A549 (cell line): ENCODE measurements around the gene KCNAB1. TPM values are rescaled to one million over a fixed set of nuclear protein-coding genes. Genes with fewer than 3 reads are reported as not detected.

Source experiments
- ATAC-seq, 2 experiments: fragments of 200-7000 bp in 1 of 2; fragments of >200 bp in 1 of 2; cut with Nextera tagmentation in 1 of 2; cut with Tn5 transposase in 1 of 2; 3 replicates each; pipeline versions ENCODE4 v1.8.0 to v1.9.1; 2018 to 2020; ENCODE audit warnings: mild to moderate bottlenecking in 1 of 2, moderate library complexity in 1 of 2
- CTCF ChIA-PET: fragments of 300-600 bp; sonication (Branson Sonifier 250); formaldehyde crosslinking; extraction: SDS; loops from one replicate; lab custom pipeline; 2021; ENCODE audit warnings: antibody characterized with exemption, inconsistent platforms; lab: Yijun Ruan, JAX
- POLR2A ChIA-PET: fragments of 350-600 bp; formaldehyde crosslinking; extraction: SDS; loops from one replicate; lab custom pipeline; 2021; ENCODE audit warnings: antibody characterized with exemption, inconsistent platforms; lab: Yijun Ruan, JAX
- DNase-seq, 2 experiments: peaks; one replicate each; pipeline versions ENCODE4 v3.0.0 to v3.0.0-alpha.2; 2011 to 2016; ENCODE audit warnings: low read depth in 1 of 2, low spot score in 1 of 2
- FAIRE-seq: peaks from 2 replicates; lab custom pipeline; 2011; peaks lifted over from hg19 to GRCh38; lab: Jason Lieb, UNC
- H3K27ac ChIP-seq, 2 experiments: fragments of >200 bp; sonication (Bioruptor Twin); formaldehyde crosslinking; 3 replicates each; pipeline ENCODE4 v1.5.1; 2016 to 2017
- H3K4me1 ChIP-seq: fragments of >200 bp; sonication (Bioruptor Twin); formaldehyde crosslinking; 3 replicates; pipeline ENCODE4 v1.6.1; 2016
- H3K4me2 ChIP-seq: fragments of >200 bp; sonication (Bioruptor Twin); formaldehyde crosslinking; 3 replicates; pipeline ENCODE4 v1.6.1; 2016
- H3K4me3 ChIP-seq: fragments of >200 bp; sonication (Bioruptor Twin); formaldehyde crosslinking; 3 replicates; pipeline ENCODE4 v1.5.1; 2016
- H3K9me3 ChIP-seq: fragments of >200 bp; sonication (Bioruptor Twin); formaldehyde crosslinking; 3 replicates; pipeline ENCODE4 v1.6.1; 2016
- BHLHE40 ChIP-seq: IDR thresholded peaks from 2 replicates; pipeline ENCODE4 v1.6.1; 2012; ENCODE audit warnings: low read depth, low read length, inconsistent platforms
- CBX2 ChIP-seq: fragments of 200-600 bp; sonication (generic); IDR thresholded peaks from 2 replicates; pipeline ENCODE4 v1.6.1; 2016; ENCODE audit warnings: low read depth, mild to moderate bottlenecking, borderline replicate concordance
- CBX8 ChIP-seq: fragments of 200-600 bp; sonication (generic); IDR thresholded peaks from 2 replicates; pipeline ENCODE4 v1.6.1; 2016
- CEBPB ChIP-seq, 2 experiments: fragments of >200 bp in 1 of 2; sonication (Bioruptor Twin) in 1 of 2; formaldehyde crosslinking in 1 of 2; IDR thresholded peaks; 2 replicates each; pipeline ENCODE4 v1.6.1; 2012 to 2016
- CHD2 ChIP-seq: fragments of 150-350 bp; IDR thresholded peaks from 2 replicates; pipeline ENCODE4 v1.6.1; 2014; ENCODE audit warnings: low read length; ENCODE audit not compliant: partially characterized antibody
- CHD4 ChIP-seq: fragments of 200-600 bp; sonication (generic); IDR thresholded peaks from 2 replicates; pipeline ENCODE4 v1.6.1; 2016; ENCODE audit warnings: antibody characterized with exemption, mild to moderate bottlenecking, borderline replicate concordance
- EHF ChIP-seq: fragments of 250-450 bp; sonication (Bioruptor Pico); IDR thresholded peaks from 2 replicates; pipeline ENCODE4 v1.5.0; 2020; ENCODE audit warnings: mild to moderate bottlenecking
- EHMT2 ChIP-seq: fragments of 200-600 bp; sonication (generic); IDR thresholded peaks from 2 replicates; pipeline ENCODE4 v1.6.1; 2016; ENCODE audit warnings: antibody characterized with exemption, low read depth, mild to moderate bottlenecking, moderate library complexity
- EP300 ChIP-seq, 2 experiments: fragments of >200 bp; sonication (Bioruptor Twin); formaldehyde crosslinking; IDR thresholded peaks; 2 replicates in 1 of 2; 3 replicates in 1 of 2; pipeline ENCODE4 v1.6.1; 2016 to 2017
- ESRRA ChIP-seq: fragments of 150-350 bp; IDR thresholded peaks from 2 replicates; pipeline ENCODE4 v1.6.1; 2014; ENCODE audit warnings: mild to moderate bottlenecking, low read length, borderline replicate concordance
- HDAC2 ChIP-seq: fragments of 200-600 bp; sonication (generic); IDR thresholded peaks from 2 replicates; pipeline ENCODE4 v1.6.1; 2016
- HOXA7 ChIP-seq: fragments of 250-450 bp; sonication (Bioruptor Pico); IDR thresholded peaks from 2 replicates; pipeline ENCODE4 v1.5.0; 2020; ENCODE audit warnings: mild to moderate bottlenecking, moderate library complexity
- HOXB13 ChIP-seq: fragments of 250-450 bp; sonication (Bioruptor Pico); IDR thresholded peaks from 2 replicates; pipeline ENCODE4 v1.5.0; 2020; ENCODE audit warnings: low read depth, mild to moderate bottlenecking, moderate library complexity
- HOXB5 ChIP-seq: fragments of 250-450 bp; sonication (Bioruptor Pico); IDR thresholded peaks from 2 replicates; pipeline ENCODE4 v1.5.0; 2020; ENCODE audit warnings: mild to moderate bottlenecking, moderate library complexity
- KDM5A ChIP-seq: fragments of 200-600 bp; sonication (generic); IDR thresholded peaks from 2 replicates; pipeline ENCODE4 v1.6.1; 2016; ENCODE audit warnings: antibody characterized with exemption, mild to moderate bottlenecking
- NFE2L2 ChIP-seq: fragments of 150-350 bp; conservative IDR thresholded peaks from 2 replicates; pipeline ENCODE4 v1.6.1; 2014; ENCODE audit warnings: low read length
- PHF8 ChIP-seq: fragments of 200-600 bp; sonication (generic); IDR thresholded peaks from 2 replicates; pipeline ENCODE4 v1.6.1; 2016; ENCODE audit warnings: low read depth, mild to moderate bottlenecking, antibody characterized with exemption, moderate library complexity, borderline replicate concordance
- RAD21 ChIP-seq, 2 experiments: fragments of >200 bp in 1 of 2; sonication (Bioruptor Twin) in 1 of 2; formaldehyde crosslinking in 1 of 2; IDR thresholded peaks in 1 of 2; conservative IDR thresholded peaks in 1 of 2; 2 replicates in 1 of 2; 3 replicates in 1 of 2; pipeline ENCODE4 v1.6.1; 2012 to 2018; ENCODE audit warnings: inconsistent platforms in 1 of 2
- RARB ChIP-seq: fragments of 250-450 bp; sonication (Bioruptor Pico); IDR thresholded peaks from 2 replicates; pipeline ENCODE4 v1.8.0; 2021; ENCODE audit warnings: mild to moderate bottlenecking, moderate library complexity
- RFX5 ChIP-seq: fragments of 450-650 bp; IDR thresholded peaks from 2 replicates; pipeline ENCODE4 v1.7.1; 2014; ENCODE audit warnings: antibody characterized with exemption, mild to moderate bottlenecking, moderate library complexity
- TP53 ChIP-seq: fragments of 250-450 bp; sonication (Bioruptor Pico); IDR thresholded peaks from 2 replicates; pipeline ENCODE4 v1.5.0; 2021; ENCODE audit warnings: mild to moderate bottlenecking, moderate library complexity
- ZFP36 ChIP-seq: fragments of 450-650 bp; IDR thresholded peaks from 2 replicates; pipeline ENCODE4 v1.6.1; 2014; ENCODE audit warnings: borderline replicate concordance; ENCODE audit not compliant: partially characterized antibody
- WGBS: methylation state at CpG from one replicate; pipeline ENCODE4 v1.1.6; 2017; ENCODE audit errors: missing lambda C conversion rate; 5-methylcytosine and 5-hydroxymethylcytosine counted together
- polyA plus RNA-seq, 4 experiments: library from polyadenylated mRNA; depleted of rRNA in 3 of 4; stranded (reverse); fragments of >200 nt; fragmentation: RNase III in 1 of 4; extraction: RNeasy Plus Mini Kit Qiagen cat#74134 plus additional on column Dnase treatment in 1 of 4; gene quantifications; 2 replicates in 3 of 4; 3 replicates in 1 of 4; pipeline ENCODE4 v1.2.3, GENCODE V29; 2011 to 2017
- TF ChIP-seq, protein P1 (sequence below): fragments of >200 bp; sonication (Bioruptor Twin); formaldehyde crosslinking; IDR thresholded peaks from 2 replicates; pipeline ENCODE4 v1.6.1; 2016
- TF ChIP-seq, protein P2 (sequence below): IDR thresholded peaks from 2 replicates; pipeline ENCODE4 v1.6.1; 2012; ENCODE audit warnings: low read depth, borderline replicate concordance
- TF ChIP-seq, protein P3 (sequence below): fragments of >200 bp; sonication (Bioruptor Twin); formaldehyde crosslinking; IDR thresholded peaks from 3 replicates; pipeline ENCODE4 v1.5.1; 2016
- TF ChIP-seq, protein P4 (sequence below): IDR thresholded peaks from 2 replicates; pipeline ENCODE4 v1.6.1; 2012
- TF ChIP-seq, protein P5 (sequence below): fragments of 250-450 bp; sonication (Bioruptor Pico); IDR thresholded peaks from 2 replicates; pipeline ENCODE4 v1.5.0; 2020; ENCODE audit warnings: low read depth, mild to moderate bottlenecking, moderate library complexity
- TF ChIP-seq, protein P6 (sequence below): fragments of 250-450 bp; sonication (Bioruptor Pico); IDR thresholded peaks from 2 replicates; pipeline ENCODE4 v1.5.0; 2021; ENCODE audit warnings: mild to moderate bottlenecking, moderate library complexity, borderline replicate concordance

Gene KCNAB1
- polyA plus RNA-seq, 2 of the 4 experiments (the other 2 are of a cell fraction): not detected

DNA sequence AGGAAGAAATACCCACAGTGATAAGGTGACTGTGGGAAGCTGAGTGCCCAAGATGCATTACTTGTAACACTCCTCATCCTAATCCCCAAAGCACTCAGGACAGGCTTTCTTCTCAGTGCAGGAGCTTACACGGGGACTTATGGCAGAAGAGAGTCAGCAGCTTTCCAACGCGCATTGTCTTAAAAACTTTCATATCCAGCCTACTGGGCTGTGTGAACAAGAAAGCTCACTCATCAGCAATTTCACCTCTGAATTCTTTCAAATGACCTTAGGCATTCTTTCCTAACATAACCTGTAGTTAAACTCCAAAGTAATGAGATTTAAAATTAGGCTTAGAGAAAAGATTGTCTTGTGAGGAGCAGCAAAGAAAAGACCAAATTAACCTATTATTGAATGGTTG, 132.3 kb downstream of the KCNAB1 start:
- 64% methylated on average over 3 of the region's 3 CpGs for WGBS
- no peak for DNase-seq
- ChIA-PET POLR2A (no interaction called here), CTCF (no interaction called here)
- TF ChIP-seq, protein P1, sequence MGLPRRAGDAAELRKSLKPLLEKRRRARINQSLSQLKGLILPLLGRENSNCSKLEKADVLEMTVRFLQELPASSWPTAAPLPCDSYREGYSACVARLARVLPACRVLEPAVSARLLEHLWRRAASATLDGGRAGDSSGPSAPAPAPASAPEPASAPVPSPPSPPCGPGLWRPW: no peak
- no peak for TF ChIP-seq BHLHE40
- TF ChIP-seq KDM5A: no peak
- TF ChIP-seq EHF (CRISPR knock-in tag): no peak
- TF ChIP-seq, protein P2, sequence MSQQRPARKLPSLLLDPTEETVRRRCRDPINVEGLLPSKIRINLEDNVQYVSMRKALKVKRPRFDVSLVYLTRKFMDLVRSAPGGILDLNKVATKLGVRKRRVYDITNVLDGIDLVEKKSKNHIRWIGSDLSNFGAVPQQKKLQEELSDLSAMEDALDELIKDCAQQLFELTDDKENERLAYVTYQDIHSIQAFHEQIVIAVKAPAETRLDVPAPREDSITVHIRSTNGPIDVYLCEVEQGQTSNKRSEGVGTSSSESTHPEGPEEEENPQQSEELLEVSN: no peak
- TF ChIP-seq PHF8: no peak
- TF ChIP-seq NFE2L2: no peak
- no peak for TF ChIP-seq HOXA7 (CRISPR knock-in tag)
- TF ChIP-seq CHD4: no peak
- no peak for TF ChIP-seq CHD2
- no peak for TF ChIP-seq CBX8
- TF ChIP-seq EHMT2: no peak
- no peak for TF ChIP-seq HDAC2
- TF ChIP-seq, protein P3, sequence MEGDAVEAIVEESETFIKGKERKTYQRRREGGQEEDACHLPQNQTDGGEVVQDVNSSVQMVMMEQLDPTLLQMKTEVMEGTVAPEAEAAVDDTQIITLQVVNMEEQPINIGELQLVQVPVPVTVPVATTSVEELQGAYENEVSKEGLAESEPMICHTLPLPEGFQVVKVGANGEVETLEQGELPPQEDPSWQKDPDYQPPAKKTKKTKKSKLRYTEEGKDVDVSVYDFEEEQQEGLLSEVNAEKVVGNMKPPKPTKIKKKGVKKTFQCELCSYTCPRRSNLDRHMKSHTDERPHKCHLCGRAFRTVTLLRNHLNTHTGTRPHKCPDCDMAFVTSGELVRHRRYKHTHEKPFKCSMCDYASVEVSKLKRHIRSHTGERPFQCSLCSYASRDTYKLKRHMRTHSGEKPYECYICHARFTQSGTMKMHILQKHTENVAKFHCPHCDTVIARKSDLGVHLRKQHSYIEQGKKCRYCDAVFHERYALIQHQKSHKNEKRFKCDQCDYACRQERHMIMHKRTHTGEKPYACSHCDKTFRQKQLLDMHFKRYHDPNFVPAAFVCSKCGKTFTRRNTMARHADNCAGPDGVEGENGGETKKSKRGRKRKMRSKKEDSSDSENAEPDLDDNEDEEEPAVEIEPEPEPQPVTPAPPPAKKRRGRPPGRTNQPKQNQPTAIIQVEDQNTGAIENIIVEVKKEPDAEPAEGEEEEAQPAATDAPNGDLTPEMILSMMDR: no peak
- TF ChIP-seq HOXB13 (CRISPR knock-in tag): no peak
- TF ChIP-seq ESRRA: no peak
- TF ChIP-seq, protein P4, sequence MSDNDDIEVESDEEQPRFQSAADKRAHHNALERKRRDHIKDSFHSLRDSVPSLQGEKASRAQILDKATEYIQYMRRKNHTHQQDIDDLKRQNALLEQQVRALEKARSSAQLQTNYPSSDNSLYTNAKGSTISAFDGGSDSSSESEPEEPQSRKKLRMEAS: no peak
- TF ChIP-seq RFX5: no peak
- Histone ChIP-seq H3K9me3 (no peaks in the 10 kb centered on the region), H3K4me2 (no peak overlapping the region), H3K4me3 (no peak overlapping the region), H3K4me1 (no peaks in the 10 kb centered on the region), H3K27ac (no peak overlapping the region)
- no peak for ATAC-seq
- FAIRE-seq: no peak

DNA sequence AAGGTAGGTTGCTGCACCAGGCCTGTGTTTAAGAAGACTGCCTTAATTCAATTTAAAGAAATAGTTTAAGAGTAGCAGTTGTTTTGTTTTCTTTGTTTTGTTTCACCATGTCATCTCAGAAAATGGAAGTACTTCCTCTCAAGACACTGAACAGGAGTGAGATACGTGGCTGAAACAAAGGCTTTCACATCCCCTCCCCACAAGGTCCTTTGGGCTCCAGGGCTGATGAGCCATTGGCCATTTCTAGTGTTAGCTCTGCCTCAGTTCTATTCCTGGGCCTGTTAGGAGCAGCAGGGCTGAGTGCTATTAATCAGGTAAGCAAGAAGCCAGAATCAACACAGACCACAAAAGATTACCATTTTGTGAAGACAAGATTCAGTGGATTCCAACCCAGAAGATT, 132.8 kb downstream of the KCNAB1 start:
- FAIRE-seq: no peak
- Histone ChIP-seq H3K9me3 (no peaks in the 10 kb centered on the region), H3K27ac (no peak overlapping the region), H3K4me2 (no peak overlapping the region), H3K4me3 (no peak overlapping the region), H3K4me1 (no peaks in the 10 kb centered on the region)
- ChIA-PET CTCF (no interaction called here), POLR2A (no interaction called here)
- DNase-seq: no peak
- no peak for ATAC-seq
- TF ChIP-seq NFE2L2: no peak
- TF ChIP-seq CEBPB (IDR thresholded peaks at IDR 0.05): no peak
- TF ChIP-seq, protein P5, sequence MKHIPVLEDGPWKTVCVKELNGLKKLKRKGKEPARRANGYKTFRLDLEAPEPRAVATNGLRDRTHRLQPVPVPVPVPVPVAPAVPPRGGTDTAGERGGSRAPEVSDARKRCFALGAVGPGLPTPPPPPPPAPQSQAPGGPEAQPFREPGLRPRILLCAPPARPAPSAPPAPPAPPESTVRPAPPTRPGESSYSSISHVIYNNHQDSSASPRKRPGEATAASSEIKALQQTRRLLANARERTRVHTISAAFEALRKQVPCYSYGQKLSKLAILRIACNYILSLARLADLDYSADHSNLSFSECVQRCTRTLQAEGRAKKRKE: no peak
- no peak for TF ChIP-seq TP53
- no peak for TF ChIP-seq ZFP36
- TF ChIP-seq EP300 (IDR thresholded peaks at IDR 0.05): no peak
- TF ChIP-seq, protein P6, sequence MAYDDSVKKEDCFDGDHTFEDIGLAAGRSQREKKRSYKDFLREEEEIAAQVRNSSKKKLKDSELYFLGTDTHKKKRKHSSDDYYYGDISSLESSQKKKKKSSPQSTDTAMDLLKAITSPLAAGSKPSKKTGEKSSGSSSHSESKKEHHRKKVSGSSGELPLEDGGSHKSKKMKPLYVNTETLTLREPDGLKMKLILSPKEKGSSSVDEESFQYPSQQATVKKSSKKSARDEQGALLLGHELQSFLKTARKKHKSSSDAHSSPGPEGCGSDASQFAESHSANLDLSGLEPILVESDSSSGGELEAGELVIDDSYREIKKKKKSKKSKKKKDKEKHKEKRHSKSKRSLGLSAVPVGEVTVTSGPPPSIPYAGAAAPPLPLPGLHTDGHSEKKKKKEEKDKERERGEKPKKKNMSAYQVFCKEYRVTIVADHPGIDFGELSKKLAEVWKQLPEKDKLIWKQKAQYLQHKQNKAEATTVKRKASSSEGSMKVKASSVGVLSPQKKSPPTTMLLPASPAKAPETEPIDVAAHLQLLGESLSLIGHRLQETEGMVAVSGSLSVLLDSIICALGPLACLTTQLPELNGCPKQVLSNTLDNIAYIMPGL (CRISPR knock-in tag): no peak
- TF ChIP-seq, protein P4: no peak
- no peak for TF ChIP-seq HOXB5 (CRISPR knock-in tag)
- TF ChIP-seq HOXB13 (CRISPR knock-in tag): no peak
- TF ChIP-seq KDM5A: no peak
- no peak for TF ChIP-seq RAD21 (conservative IDR thresholded peaks at IDR 0.05 in 1 of 2, IDR thresholded peaks at IDR 0.05 in 1 of 2)
- no peak for TF ChIP-seq EHF (CRISPR knock-in tag)
- TF ChIP-seq RARB (CRISPR knock-in tag): no peak
- no peak for TF ChIP-seq CBX8
- TF ChIP-seq CBX2: no peak
- TF ChIP-seq BHLHE40: no peak
- 3% methylated on average over 1 of the region's 1 CpG for WGBS
